Glutamatergic neuron (in vitro differentiated cells): ENCODE results near the gene AGAP3. TPM values are rescaled to one million over a fixed set of nuclear protein-coding genes. Genes with fewer than 3 reads are reported as not detected.

Source experiments
- DNase-seq: peaks from one replicate; pipeline ENCODE4 v3.0.0; 2022
- H3K27ac Mint-ChIP-seq: one replicate; pipeline ENCODE4 v1.8.0; 2020; ENCODE audit warnings: mild to moderate bottlenecking, mixed read lengths, inconsistent platforms; ENCODE audit not compliant: unreplicated experiment
- H3K27me3 Mint-ChIP-seq: one replicate; pipeline ENCODE4 v1.8.0; 2020; ENCODE audit warnings: mild to moderate bottlenecking, moderate library complexity, mixed read lengths, inconsistent platforms; ENCODE audit not compliant: unreplicated experiment
- H3K36me3 Mint-ChIP-seq: one replicate; pipeline ENCODE4 v1.8.0; 2020; ENCODE audit warnings: mild to moderate bottlenecking, mixed read lengths, inconsistent platforms; ENCODE audit not compliant: unreplicated experiment
- H3K4me1 Mint-ChIP-seq: one replicate; pipeline ENCODE4 v1.8.0; 2020; ENCODE audit warnings: mild to moderate bottlenecking, low read depth, mixed read lengths, inconsistent platforms; ENCODE audit not compliant: unreplicated experiment
- H3K4me3 Mint-ChIP-seq: one replicate; pipeline ENCODE4 v1.8.0; 2020; ENCODE audit warnings: mild to moderate bottlenecking, mixed read lengths, inconsistent platforms; ENCODE audit not compliant: unreplicated experiment
- H3K9me3 Mint-ChIP-seq: one replicate; pipeline ENCODE4 v1.8.0; 2020; ENCODE audit warnings: mild to moderate bottlenecking, moderate library complexity, mixed read lengths, inconsistent platforms; ENCODE audit not compliant: unreplicated experiment
- CTCF ChIP-seq: fragments of 200-600 bp; sonication (generic); IDR thresholded peaks from one replicate; pipeline ENCODE4 v1.5.0; 2021; ENCODE audit not compliant: partially characterized antibody, unreplicated experiment
- total RNA-seq: library from RNA; stranded (reverse); fragmentation: NEBNext Ultra II Directional; extraction: Animal tissue kit (Norgen Biotek cat#: 25700); gene quantifications from one replicate; pipeline ENCODE4 v1.2.1, GENCODE V29; 2021; ENCODE audit not compliant: unreplicated experiment

The AGAP3 gene
- total RNA-seq, 1 donor from 2014 or later: 406 TPM

GRCh38 chr7:151047976-151048815 lies 38.1 kb upstream of the AGAP3 start, which contains the start of gene ASIC3:
TSS of gene ASIC3 (plus strand) at chr7:151048531. CDS start at chr7:151048886, 355 bp downstream.
- Mint-ChIP-seq H3K4me3 (peak within 1 kb of the TSS; percentile 16), H3K27me3 (peaks cover 8% of the 10 kb centered on the region), H3K9me3 (peaks cover 3% of the 10 kb centered on the region), H3K36me3 (peaks cover 5% of the 10 kb centered on the region), H3K4me1 (peaks cover 10% of the 10 kb centered on the region), H3K27ac (no peak within 1 kb of the TSS)
- no peak for TF ChIP-seq CTCF
- no peak for DNase-seq

DNA sequence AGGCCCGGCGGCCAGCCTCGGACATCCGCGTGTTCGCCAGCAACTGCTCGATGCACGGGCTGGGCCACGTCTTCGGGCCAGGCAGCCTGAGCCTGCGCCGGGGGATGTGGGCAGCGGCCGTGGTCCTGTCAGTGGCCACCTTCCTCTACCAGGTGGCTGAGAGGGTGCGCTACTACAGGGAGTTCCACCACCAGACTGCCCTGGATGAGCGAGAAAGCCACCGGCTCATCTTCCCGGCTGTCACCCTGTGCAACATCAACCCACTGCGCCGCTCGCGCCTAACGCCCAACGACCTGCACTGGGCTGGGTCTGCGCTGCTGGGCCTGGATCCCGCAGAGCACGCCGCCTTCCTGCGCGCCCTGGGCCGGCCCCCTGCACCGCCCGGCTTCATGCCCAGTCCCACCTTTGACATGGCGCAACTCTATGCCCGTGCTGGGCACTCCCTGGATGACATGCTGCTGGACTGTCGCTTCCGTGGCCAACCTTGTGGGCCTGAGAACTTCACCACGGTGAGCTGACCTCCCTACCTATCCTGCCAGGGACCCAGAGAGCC lies 37.3 kb upstream of the AGAP3 start:
- TF ChIP-seq CTCF: no peak
- Mint-ChIP-seq H3K27ac (no peak overlapping the region), H3K27me3 (peaks cover 8% of the 10 kb centered on the region), H3K9me3 (peaks cover 3% of the 10 kb centered on the region), H3K36me3 (peaks cover 5% of the 10 kb centered on the region), H3K4me1 (peaks cover 10% of the 10 kb centered on the region), H3K4me3 (no peak overlapping the region)
- no peak for DNase-seq

- Mint-ChIP-seq H3K9me3 (peaks cover 2% of the 10 kb centered on the region), H3K27ac (no peak overlapping the region), H3K4me1 (peaks cover 7% of the 10 kb centered on the region), H3K27me3 (peaks cover 8% of the 10 kb centered on the region), H3K36me3 (peaks cover 5% of the 10 kb centered on the region), H3K4me3 (no peak overlapping the region)
- peak; percentile 62 for DNase-seq
- no peak for TF ChIP-seq CTCF
Measured at GRCh38 chr7:151051108-151051507, 35.2 kb upstream of the AGAP3 start.

DNA sequence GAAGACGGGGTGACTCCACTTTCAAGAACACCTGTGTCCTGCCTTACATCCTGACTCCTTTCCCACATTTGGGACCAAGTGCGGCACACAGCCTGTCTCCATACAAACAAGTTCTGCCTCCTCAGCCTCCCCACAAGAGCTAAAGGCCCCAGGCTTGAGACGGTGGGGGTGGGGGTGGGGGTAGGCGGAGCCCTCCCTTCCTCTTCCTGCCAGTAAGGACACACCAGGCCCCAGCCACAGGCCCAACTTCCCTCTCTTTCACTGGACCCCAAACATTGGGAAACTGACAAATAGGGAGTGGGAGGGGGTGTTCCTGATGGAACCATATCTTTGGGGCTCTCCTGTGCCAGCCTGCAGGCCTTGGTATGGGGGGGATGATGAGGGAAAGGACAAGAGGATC lies 33.2 kb upstream of the AGAP3 start:
- peaks cover 9% of the 10 kb centered on the region for H3K4me1 Mint-ChIP-seq
- peaks cover 5% of the 10 kb centered on the region for H3K36me3 Mint-ChIP-seq
- no peak overlapping the region for H3K27ac Mint-ChIP-seq
- no peak overlapping the region for H3K4me3 Mint-ChIP-seq
- no peak for TF ChIP-seq CTCF
- peaks cover 15% of the 10 kb centered on the region for H3K27me3 Mint-ChIP-seq
- no peak for DNase-seq
- H3K9me3 Mint-ChIP-seq: peaks cover 6% of the 10 kb centered on the region

DNA sequence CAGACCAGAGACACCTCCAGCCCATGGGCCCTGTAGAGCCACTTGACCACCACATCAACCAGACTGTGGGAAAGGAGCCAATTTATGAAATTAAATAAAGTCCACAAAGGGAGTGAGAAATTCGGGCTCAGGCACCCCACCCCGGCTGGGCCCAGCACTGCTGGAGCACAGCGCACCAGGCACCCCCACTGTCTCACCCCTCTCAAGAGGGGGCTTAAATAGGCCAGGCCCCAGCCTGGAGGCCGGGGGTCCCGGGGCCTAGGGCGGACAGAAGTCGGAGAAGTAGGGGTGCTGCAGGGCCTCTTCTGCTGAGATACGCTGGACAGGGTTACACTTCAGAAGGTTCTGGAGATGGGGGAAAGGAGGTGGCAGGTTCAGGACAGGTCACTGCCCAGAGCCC lies 32.5 kb upstream of the AGAP3 start:
- Mint-ChIP-seq H3K9me3 (peaks cover 7% of the 10 kb centered on the region), H3K4me3 (no peak overlapping the region), H3K27ac (no peak overlapping the region), H3K36me3 (peaks cover 5% of the 10 kb centered on the region), H3K27me3 (peaks cover 20% of the 10 kb centered on the region), H3K4me1 (peaks cover 10% of the 10 kb centered on the region)
- no peak for TF ChIP-seq CTCF
- no peak for DNase-seq
